HG03135 (cell line): ENCODE results near the gene PFKP.
"Not testable (repeated sequence)": the region's sequence is repeated elsewhere in the genome, so short reads cannot be mapped to it uniquely, and the experiment has no call there.

ENCODE experiments used
- ATAC-seq: cut with Tn5 transposase; IDR thresholded peaks from one replicate; pipeline ENCODE4 v1.9.1; 2021; ENCODE audit warnings: mild to moderate bottlenecking, moderate library complexity; ENCODE audit not compliant: unreplicated experiment

PFKP gene

DNA sequence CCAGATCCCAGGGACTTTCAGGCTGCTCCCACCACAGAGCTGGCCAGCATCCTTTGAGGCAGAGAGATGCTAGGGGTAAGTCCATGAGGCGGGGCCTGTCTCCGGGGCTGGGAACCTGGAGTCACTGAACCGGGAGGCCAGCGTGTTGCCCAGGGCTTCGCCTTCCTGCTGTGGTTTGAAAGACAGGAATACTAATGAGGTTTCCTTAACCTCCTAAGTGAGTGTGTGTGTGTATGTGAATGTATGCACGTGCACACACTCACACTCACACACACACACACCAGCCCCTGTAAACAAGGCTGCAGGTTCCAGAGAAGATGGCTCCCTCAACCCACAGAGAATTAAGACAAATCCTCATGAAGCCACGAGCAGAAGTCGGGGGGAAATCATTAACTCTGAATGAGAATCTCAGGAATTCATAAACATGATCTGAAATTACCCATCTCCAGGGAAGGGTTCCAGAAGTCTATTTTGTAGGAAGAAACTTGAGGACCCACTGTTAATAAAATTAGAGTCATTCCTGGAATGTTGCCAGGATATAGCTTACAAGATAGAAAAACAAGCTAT lies 20.3 kb upstream of the PFKP start:
- ATAC-seq: no peak

DNA sequence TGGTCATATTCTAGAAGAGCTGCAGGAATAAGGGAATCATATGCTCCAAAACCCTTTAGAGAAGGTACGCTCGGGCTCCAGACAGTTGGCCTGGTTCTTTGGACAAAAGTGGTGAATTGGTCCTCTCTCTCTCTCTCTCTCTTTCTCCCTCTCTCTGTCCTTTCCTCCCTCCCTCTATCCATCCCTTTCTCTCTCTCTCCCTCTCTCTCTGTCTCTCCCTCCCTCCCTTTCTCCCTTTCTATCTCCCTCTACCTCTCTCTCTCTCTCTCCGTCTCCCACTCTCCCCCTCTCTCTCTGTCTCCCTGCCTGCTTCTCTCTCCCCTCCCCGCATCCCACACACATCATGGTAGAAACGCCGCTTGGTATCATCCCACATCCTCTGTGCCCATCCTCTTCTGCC lies 19.8 kb upstream of the PFKP start:
- no peak for ATAC-seq

DNA sequence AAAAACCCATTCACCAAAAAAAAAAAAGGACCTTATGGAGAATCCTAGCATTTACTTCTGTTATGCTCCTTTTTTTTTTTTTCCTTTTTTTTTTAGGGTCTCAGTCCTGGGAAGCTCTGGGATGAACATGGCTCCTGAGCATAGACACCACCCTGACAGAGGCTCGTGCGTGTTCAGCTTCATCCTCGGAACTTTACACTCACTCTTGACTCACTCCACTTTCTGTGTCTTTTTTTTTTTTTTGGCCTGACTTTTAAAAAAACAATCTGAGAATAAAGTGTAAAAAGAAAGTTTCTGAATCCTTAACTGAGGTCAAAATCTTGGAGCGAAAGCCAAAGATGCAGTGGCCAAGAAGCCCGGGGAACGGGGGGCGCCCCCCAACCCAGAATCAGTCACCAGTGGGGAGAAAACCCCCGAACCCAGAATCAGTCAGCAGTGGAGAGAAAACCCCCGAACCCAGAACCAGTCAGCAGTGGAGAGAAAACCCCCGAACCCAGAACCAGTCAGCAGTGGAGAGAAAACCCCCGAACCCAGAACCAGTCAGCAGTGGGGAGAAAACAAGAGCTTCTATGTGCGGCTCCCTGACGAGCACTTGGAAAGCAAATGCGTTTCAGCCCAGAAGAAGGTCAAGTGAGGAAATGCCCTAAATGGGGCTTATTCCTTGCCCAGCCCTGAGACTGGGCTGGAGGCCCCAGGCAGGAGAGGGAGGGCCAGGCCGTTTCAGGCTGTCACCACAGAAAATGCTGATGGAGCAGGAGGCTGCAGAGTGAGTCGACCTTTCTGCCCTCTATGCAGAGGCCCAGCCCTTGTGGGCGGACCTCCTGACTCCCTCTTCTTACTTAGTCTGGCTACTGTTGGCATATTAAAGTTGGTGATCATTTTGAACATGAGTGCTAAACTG lies 19.0 kb upstream of the PFKP start:
- no peak for ATAC-seq

DNA sequence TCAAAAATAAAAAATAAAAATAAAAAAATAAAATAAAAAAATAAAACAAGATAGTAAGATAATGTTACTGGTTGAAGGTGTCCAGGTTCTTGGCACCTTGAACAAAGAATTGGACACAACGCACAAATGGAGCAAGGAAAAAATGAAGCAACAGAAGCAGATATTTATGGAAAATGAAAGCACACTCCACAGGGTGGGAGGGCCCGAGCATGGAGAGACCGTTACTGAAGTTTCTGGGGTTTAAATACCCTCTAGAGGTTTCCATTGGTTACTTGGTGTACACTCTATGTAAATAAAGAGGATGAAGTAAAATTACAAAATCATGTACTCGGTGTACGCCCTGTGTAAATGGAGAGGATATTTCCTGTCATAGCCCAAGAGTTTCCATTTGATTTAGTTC lies 15.7 kb upstream of the PFKP start:
- no peak for ATAC-seq

DNA sequence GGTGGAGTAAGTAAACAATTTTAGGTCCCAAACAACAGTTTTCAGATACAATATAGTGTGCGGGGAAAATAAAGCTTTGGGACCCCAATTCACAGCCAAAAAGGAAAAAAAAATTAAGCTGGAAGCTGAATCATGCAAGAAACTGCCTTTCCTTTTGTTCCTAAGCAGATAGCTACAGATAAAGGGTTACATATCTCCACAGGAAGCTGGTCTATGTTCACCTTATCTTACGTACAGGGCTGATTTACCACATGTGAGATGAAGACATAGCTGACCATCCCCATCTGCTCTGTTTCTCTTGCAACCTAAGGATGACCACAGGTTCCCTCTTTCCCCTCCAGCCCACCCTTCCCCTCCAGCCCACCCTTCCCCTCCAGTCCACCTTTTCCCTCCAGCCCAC lies 14.2 kb upstream of the PFKP start:
- ATAC-seq: no peak

DNA sequence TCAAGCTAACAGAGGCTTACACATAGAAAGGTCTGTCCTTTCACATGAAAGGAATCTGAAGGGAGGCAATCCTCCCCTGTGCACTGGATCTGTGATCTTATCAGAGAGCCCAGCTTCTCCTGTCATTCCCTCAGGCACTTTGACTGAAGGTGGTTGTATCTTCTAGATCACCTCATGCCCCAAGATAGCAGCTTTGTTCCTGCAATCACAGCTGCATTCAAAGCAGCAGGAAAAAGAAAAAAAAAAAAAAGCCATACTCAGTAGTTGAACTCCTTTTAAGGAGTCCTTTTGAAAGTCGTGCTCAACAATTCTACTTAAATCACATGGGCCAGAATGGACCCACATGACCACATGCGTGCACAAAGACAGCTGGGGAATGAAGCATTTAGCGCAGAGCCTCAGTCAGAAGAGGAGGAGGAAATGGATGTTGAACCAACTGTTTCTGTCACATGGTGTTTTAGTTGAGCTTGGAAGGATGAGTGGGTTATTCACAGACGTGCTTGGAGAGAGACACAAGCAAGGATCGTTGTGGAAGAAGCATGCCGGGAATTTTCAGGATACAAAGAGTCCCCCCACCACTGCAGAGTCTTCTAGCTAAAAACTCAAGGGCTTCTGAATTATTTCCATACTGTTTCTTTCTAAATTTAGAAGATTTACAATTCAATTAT lies 13.0 kb upstream of the PFKP start:
- ATAC-seq: no peak

DNA sequence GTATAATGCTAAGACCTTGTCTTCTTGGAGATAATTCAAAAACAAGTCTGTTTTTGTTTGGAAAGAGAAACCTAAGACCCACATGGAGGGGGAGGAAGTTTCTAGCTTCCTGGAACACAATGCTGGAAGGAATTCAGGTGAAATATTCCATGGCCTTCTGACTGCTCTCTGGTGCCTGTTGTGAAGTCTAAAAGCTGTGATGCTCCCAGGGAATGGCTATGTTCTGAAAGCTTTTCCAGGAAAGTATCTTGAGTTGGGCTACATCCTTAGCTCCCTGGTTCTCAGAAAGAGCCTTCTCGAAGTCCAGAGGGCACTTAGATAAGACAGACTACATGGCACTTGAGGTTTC lies 12.5 kb upstream of the PFKP start:
- no peak for ATAC-seq

DNA sequence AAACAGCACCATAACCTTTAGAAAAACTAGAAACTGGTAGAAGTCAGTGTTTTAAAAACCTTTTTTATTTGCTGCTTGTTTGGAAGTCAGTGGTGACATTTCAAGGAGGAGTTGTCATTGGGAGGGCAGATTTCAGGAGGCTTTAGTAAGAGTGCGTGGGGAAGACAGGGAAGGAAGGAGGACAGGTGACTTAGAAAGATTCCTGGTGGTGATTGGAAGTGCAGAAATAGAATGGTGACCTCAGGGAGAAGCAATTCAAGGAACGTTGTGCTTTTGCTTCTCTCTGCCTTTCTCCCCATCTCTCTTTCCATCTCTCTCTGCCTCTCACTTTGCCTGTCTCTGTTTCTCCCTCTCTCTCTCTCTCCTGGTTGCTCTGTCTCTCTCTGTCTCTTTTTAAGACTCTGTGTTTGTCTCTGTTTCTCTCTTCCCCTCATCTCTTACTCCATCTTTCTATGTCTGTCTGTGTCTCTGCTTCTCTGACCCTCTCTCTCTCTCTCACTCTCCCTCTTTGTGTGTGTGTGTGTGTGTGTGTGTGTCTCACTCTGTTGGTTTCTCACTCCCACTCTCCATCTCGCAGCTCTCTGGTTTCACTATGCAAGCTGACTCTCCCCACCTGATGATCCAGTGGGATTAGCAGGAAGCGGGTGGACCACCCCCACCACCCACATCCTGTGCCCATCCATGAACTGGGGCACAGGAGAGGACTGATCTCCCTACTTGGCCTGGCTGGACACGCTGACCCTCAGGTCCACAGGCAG lies 10.9 kb upstream of the PFKP start:
- ATAC-seq: no peak

DNA sequence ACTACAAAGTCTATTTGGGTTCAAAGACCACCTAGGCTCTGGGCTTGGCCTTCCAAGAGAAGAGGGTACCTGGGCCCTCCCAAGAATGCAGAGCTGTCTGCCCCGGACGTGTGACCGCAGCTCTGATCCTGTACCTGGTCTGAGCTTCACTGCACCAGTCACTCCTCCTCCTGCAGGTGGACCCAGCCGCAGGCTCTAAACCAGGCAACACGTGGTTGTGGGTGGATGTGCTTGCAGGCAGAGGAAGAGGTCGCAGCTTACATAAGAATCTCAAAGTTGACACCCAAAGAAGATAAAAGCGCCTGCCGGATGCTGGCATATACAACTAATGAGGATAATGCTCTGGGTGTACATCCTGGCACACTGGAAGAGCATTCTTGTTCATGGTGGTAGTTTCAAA lies 9.4 kb upstream of the PFKP start:
- no peak for ATAC-seq

DNA sequence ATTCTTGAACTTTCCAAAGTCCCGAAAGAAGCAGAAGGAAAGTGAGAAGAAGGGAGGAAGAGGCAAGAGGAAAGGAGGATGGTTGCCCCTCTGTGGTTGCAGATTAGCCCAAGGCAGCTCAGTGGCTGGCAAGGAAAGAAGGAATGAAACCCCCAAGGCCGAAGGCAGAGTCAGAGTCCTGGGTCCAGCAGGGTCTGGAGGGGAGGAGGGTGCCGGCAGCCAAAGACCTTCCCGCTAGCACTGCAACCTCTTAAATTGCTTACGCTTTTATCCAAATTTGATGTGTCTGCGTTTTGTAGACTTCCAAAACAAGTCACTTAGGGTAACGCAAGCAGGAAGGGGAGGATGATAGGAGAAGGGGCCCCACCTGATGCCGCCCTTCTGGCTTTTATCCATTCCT lies 7.4 kb upstream of the PFKP start:
- no peak for ATAC-seq

DNA sequence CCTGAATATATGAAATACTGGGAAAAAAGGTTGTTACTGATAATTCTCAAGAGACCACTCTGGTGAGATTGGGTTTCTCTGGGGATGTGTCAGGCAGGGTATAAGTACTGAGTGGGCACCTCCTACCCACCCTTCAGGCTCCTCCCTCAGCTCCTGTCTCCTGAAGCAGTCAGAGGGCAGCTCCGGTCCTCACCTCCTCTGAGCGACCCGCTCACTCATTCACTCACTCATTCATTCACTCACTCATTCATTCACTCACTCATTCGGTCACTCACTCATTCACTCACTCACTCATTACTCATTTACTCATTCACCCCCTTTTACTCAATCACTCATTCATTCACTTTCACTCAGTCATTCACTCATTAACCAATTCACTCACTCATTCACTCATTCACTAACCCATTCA lies 6.9 kb upstream of the PFKP start:
- no peak for ATAC-seq

DNA sequence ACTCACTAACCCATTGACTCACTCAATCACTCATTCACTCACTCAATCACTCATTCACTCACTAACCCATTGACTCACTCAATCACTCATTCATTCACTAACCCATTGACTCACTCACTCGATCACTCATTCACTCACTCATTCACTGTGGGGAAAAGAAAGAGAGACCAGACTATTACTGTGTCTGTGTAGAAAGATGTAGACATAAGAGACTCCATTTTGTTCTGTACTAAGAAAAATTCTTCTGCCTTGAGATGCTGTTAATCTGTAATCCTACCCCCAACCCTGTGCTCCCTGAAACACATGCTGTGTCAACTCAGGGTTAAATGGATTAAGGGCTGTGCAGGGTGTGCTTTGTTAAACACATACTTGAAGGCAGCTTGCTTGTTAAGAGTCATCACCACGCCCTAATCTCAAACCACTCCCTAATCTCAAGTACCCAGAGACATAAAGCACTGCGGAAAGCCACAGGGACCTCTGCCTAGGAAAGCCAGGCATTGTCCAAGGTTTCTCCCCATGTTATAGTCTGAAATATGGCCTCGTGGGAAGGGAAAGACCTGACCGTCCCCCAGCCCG lies 5.9 kb upstream of the PFKP start:
- ATAC-seq: not testable (repeated sequence)

DNA sequence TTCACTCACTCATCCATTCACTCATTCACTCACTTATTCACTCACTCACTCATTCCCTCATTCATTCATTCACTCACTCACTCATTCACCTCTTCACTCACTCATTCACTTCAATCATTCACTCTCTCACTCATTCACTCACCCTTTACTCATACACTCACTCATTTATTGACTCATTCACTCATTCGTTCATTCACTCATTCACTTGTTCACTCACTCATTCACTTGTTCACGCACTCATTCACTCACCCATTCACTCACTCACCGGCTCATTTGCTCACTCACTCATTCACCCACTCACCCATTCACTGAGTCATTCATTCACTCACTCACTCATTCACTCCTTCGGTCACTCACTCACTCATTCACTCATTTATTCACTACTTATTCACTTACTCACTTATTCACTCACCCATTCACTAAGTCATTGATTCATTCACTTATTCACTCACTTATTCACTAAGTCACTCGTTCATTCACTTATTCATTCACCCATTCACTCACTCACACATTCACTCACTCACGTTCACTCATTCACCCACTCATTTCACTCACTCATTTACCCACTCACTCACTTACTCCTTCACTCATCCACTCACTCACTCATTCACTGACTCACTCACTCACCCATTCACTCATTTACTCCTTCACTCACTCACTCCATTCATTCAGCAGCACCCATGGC lies 4.7 kb upstream of the PFKP start:
- no peak for ATAC-seq

DNA sequence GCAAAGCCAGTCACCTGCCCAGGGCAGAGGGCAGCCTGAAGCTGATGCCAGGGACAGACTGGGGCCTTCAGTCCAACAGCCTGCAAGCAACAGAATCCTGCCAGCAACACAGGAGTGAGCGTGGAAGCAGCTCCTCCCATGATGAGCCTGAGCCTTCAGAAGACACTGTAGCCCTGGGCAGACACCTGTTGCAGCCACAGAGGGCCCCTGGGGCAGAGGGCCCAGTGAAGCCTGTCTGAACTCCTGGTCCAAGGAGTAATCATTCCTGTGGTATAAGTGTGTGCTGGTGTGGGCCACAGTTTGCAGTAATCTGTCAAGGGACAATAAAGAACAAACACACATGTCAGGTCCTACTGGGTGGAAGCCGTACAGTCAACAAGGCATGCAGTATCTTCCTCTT lies 2.9 kb upstream of the PFKP start:
- ATAC-seq: no peak

DNA sequence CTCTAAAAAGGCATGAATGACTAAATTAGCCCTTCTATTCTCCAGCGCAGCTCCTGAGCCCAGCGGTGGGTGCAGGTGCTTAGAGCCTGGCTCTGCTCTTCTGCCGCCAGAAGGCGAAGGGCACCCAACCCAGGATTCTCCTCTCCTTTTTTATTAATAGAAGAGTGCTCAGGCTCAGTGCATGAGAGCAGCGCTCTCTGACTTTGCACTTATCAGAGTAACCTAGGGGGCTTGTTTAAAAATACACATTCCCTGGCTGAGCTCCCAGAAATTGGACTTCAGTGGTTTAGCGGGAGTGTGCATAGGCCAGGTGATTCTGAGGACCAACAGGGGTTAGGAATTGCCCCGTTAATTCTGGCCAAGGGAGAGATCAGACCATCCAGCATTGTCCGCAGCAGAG lies 1.7 kb upstream of the PFKP start:
- no peak for ATAC-seq

DNA sequence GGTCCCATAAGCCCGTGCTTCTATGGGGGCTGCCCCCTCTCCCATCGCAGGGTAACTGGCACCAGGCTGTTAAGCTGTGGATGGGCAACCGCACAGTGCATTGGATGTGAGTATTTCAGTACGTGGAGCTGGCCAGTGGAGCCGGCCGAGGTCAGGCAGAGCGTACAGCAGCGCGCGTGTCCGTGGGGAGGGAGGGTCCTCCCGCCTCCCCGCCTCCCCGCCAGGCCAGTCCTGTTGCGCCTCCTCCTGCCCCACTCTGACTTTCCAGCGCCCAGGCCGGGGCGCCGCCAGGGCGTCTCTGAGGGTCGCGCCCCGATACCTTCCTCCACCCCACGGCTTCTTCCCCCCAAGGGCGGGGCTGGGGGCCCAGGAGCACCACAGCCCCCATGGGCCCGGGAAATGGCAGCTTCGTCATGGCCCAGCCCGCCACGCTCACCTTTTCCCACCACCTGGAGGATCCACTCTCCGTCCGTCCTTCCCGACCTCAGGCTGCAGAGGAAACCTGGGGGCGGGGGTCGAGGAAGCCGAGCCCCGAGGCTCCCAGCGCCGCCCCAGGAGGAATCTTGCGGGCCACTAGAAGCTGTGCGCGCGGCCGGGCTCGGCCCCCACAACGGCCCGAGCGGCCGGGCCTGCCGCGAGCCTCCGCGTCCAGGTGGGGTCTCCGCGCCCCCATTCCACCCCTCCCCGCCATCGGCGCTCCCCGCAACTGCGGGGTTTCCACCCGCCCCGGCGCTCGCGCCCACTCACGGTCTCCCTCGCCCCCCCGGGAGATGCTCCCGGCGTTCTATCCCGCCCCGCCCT lies 831 bp upstream of the PFKP start:
- no peak for ATAC-seq

DNA sequence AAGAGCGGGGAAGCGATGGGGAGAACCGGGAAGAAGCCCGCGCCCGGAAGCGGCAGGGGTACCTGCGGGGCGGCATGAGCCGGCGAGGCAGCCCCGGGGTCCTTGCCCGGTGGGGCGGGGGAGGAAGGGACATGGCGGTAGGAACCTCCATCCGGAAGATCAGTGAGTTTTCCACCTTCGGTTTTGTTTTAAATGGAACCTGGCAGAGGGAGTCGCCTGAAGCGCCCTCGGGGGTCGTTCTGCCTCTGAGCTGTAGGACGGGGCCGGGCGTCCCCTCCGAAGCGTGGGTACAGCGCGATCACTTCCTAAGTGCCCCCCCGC lies 471 bp downstream of the PFKP start:
- peak; percentile 11 for ATAC-seq

DNA sequence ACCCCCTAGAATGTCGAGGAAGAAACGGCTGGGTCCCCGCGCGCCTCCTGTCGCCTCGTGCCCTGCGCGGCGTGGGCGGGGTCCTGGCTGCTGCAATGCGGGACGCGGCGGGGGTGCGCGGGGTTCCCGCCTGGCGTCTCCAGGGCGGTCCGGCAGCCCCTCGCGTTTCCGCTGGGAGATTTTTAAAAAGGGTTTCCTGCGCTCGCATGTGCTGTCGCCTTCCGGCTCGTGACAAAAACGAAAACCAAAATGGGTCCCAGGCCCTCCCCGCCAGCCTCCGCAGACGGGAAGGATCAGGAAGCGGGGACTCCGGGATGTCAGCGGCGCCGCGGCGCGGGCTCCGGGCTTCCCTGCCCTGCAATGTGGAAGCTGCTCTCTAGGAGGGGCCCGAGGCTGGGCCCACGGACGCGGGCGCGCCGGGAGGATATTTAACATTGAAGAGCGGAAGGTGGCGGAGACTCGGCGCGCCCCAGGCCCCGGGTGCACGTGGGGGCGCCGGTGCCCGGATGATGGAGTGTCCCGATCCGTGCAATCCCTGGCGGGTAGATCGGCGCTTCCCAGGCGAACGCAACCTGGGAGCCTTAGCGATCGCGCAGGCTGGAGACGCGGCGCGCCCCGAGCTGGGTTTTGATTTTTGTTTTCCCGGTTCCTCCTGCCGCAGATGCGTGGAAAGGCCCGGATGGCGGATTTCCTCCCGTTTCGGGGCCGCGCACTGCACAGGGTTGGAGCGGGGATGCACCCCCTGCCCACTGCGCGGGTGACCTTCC lies 1.0 kb downstream of the PFKP start:
- ATAC-seq: peak; percentile 41
